Astrocyte of the spinal cord (primary cell): ENCODE data around the gene CDYL.

Experiments
- DNase-seq: peaks from one replicate; pipeline ENCODE4 v3.0.0; 2011; ENCODE audit warnings: low read depth, low spot score
- H3K4me3 ChIP-seq: 2 replicates; pipeline ENCODE4 v1.5.1; 2011; ENCODE audit warnings: low read depth, mild to moderate bottlenecking, low read length, moderate library complexity
- in situ Hi-C: cut with HindIII; loops from 2 replicates; pipeline ENCODE4 v1.10.0; 2017; ENCODE audit warnings: low sequenced_read_pairs
- TF ChIP-seq, protein P1 (sequence below): IDR thresholded peaks from 2 replicates; pipeline ENCODE4 v1.5.1; 2012; ENCODE audit warnings: low read depth, mild to moderate bottlenecking, low read length, inconsistent platforms

Gene CDYL

DNA sequence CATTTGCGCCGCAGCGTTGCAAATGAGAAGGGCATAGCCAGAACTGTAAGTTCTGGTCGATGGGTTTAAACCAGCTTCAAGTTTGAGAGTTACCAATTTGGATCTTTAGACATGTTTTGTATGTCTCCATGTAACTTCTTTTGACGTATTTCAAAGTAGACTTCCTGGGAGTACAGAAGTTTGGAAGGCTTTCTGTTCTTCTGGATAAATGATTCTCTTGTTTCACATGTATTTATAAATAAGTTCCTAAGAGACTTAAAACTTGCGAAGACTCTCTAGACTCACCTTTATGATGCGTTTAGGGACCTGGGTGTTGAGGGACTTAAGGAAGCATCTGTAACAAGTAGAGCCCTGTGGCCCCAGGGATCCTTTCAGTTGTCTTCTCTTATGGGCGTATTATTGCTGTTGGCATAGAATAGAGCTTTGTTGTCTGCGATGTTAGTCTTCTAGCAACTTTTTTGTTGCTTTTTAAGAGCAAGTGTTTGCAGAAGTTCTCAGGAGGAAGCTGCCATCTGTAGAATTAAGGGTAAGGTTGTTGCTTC lies 1.3 kb downstream of the CDYL start:
- in situ Hi-C loops = no loop called here
- DNase-seq = peak; percentile 53
- TF ChIP-seq, protein P1, sequence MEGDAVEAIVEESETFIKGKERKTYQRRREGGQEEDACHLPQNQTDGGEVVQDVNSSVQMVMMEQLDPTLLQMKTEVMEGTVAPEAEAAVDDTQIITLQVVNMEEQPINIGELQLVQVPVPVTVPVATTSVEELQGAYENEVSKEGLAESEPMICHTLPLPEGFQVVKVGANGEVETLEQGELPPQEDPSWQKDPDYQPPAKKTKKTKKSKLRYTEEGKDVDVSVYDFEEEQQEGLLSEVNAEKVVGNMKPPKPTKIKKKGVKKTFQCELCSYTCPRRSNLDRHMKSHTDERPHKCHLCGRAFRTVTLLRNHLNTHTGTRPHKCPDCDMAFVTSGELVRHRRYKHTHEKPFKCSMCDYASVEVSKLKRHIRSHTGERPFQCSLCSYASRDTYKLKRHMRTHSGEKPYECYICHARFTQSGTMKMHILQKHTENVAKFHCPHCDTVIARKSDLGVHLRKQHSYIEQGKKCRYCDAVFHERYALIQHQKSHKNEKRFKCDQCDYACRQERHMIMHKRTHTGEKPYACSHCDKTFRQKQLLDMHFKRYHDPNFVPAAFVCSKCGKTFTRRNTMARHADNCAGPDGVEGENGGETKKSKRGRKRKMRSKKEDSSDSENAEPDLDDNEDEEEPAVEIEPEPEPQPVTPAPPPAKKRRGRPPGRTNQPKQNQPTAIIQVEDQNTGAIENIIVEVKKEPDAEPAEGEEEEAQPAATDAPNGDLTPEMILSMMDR = no peak
- H3K4me3 ChIP-seq = peak overlapping the region; percentile 66

DNA sequence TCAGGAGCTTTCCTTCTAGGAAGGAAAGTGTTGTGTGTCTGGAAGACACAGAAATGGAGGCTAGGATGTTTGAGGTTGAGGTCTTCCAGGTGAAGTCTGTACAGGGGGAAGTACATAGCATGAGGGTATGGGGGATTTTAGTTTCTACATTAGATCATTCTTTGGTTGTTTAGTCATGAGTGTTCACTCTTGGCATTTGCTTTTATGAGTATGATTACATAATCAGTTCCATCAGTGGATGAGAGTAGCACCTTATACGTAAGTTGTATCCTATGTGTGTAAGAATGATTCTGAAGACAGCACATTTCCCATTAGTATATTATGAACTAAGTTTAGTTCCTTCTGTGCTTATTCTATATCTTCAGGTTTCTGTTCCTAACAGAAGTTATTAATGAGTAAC lies 1.9 kb downstream of the CDYL start:
- H3K4me3 ChIP-seq = no peak overlapping the region
- TF ChIP-seq, protein P1 = no peak
- in situ Hi-C loops = no loop called here
- no peak for DNase-seq

DNA sequence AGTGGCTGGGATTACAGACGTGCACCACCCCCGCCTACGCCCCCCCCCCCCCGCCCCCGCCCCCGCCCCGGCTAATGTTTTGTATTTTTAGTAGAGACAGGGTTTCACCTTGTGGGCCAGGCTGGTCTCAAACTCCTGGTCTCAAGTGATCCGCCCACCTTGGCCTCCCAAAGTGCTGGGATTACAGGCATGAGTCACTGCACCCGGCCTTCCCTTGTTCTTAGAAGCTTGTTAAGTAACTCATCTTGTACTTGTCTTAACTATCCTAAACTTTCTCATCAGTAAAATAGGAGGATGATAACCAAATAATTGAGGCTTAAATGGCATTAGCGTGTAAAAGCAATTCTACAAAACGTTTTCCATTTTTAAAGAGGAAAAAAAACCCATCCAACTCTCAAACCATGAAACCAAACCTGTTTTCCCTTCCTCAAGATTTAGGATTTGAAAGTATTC lies 4.2 kb downstream of the CDYL start:
- no peak overlapping the region for H3K4me3 ChIP-seq
- in situ Hi-C loops = no loop called here
- peak; percentile 39 for DNase-seq
- TF ChIP-seq, protein P1 = no peak

DNA sequence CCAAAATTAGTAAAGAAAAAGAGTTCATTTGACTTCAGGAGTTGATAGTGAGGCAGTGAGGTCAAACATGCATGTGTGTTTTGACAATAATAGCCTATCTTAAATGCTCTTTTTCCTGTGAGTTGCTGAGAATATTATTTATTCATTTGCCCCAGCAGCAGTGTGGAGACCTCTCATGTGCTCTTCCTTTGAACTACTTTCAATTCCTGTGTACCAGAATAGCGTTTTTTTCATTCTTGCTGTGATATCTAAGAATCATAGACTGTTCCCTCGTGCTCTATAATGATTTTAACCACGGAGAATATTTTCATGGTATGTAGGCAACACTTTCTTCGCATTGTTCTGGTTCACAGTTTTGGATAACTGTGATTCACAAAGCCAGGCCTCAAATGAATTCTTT lies 5.2 kb downstream of the CDYL start:
- in situ Hi-C loops = no loop called here
- no peak for DNase-seq
- H3K4me3 ChIP-seq = no peak overlapping the region
- TF ChIP-seq, protein P1 = no peak

DNA sequence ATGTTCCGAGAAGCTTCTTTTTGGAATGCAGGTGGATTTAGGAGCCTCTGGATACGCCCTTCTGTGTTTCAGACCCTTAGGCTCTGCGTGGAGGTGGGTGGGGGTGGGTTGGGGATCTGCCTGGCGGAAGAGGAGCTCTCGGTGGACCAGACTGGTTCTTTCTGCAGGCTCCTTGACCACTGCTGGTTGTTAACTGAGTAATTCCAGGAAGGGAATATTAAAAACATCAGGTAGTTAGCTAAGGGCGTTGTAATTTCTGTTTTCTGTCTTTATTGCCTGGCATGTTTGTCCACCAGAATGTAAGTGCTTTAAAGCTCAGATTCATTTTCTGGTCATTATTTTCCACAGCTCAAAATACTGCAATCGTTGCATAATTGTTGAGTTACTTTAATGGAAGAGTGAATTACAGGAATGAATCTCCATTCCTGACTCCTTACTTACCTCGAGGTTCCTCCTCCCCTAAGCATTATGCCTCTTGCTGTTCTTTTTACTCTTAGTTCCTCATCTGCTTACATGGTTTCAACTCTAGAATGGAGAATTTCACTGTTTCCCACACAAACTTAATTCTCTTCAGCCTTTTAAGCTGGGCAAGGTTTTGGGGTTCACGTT lies 5.9 kb downstream of the CDYL start:
- DNase-seq = no peak
- in situ Hi-C loops = no loop called here
- TF ChIP-seq, protein P1 = no peak
- no peak overlapping the region for H3K4me3 ChIP-seq

DNA sequence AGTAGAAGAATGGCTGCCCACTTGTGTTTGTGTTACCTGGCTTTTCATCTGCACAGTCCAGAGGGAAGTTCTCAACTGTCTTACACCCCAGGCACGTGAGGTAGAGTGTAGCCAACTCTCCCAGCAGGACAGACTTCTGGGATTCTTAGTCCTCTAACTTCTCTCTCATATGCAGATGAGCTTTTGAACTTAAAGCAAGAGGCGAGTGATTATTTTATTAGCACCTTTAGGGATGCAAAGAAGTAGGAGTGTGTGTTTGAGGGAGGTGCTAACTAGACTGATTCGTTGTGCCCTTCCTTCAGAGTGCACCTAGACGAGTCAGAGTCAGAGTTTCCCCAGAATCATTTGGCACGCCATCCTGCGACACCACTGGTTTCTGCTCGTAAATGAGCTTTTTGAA lies 10.8 kb downstream of the CDYL start:
- H3K4me3 ChIP-seq = no peak overlapping the region
- no peak for DNase-seq
- in situ Hi-C loops = no loop called here
- TF ChIP-seq, protein P1 = no peak
